Camera-type eye (tissue), 1 donor: ENCODE data around the gene OR52K1. TPM values are rescaled to one million over a fixed set of nuclear protein-coding genes. Genes with fewer than 3 reads are reported as not detected.

Experiments used
- total RNA-seq: library from RNA; depleted of rRNA; stranded (reverse); fragments of >200 nt; gene quantifications from one replicate; pipeline ENCODE4 v1.2.3, GENCODE V29; 2014

The OR52K1 gene
- not detected for total RNA-seq

GRCh38 chr11:4482445-4482844 is at the start of gene OR52K1:
TSS of gene OR52K1 (plus strand) at chr11:4482646. CDS start at chr11:4488901, 6,255 bp downstream.

GRCh38 chr11:4448995-4449394 is 33.5 kb upstream of the OR52K1 start, which contains the start of gene OR52K2:
TSS of gene OR52K2 (plus strand) at chr11:4449295. CDS start at chr11:4449340, 45 bp downstream.

Other genes starting within 250 kb of the OR52K1 start
- gene OR52B4, start 114.3 kb upstream of the OR52K1 start, total RNA-seq, result not detected
- 7.3 TPM for gene TRIM21, start 88.9 kb upstream of the OR52K1 start, total RNA-seq
- gene OR52K2, start 33.4 kb upstream of the OR52K1 start, total RNA-seq, result not detected
- gene OR52M1, start 62.5 kb downstream of the OR52K1 start, total RNA-seq, result not detected
- gene OR52I2, start 99.1 kb downstream of the OR52K1 start, total RNA-seq, result not detected
- not detected for gene OR52I1, start 111.4 kb downstream of the OR52K1 start, total RNA-seq
- gene TRIM68, start 125.6 kb downstream of the OR52K1 start, total RNA-seq, result 17.3 TPM
- not detected for gene OR51D1, start 154.8 kb downstream of the OR52K1 start, total RNA-seq
- gene OR51E1, start 161.3 kb downstream of the OR52K1 start, total RNA-seq, result 1.2 TPM
- 2.1 TPM for gene OR51E2, start 215.2 kb downstream of the OR52K1 start, total RNA-seq
- gene MMP26, start 222.1 kb downstream of the OR52K1 start, total RNA-seq, result not detected